PC-9 (cell line): ENCODE measurements around the gene F3.

Experiments
- CTCF ChIP-seq: fragments of 200-600 bp; sonication (generic); conservative IDR thresholded peaks from 2 replicates; pipeline ENCODE4 v1.6.1; 2017; ENCODE audit warnings: mixed run types, antibody characterized with exemption, mild to moderate bottlenecking, moderate library complexity
- EZH2 ChIP-seq: fragments of 200-600 bp; sonication (generic); IDR thresholded peaks from 2 replicates; pipeline ENCODE4 v1.8.0; 2017; ENCODE audit warnings: antibody characterized with exemption, low read depth

GRCh38 chr1:94572780-94573179 lies 31.2 kb upstream of the F3 start:
- TF ChIP-seq CTCF (no peak), EZH2 (no peak)
